Endometrium (tissue), 2 donors: Measurements from ENCODE around the gene PDE8B.

Source experiments
- FAIRE-seq: peaks from 2 replicates; lab custom pipeline; 2012; peaks lifted over from hg19 to GRCh38; lab: Jason Lieb, UNC
- donor health status: control.
- donor health status: control.

Gene PDE8B

GRCh38 chr5:77232574-77233358 lies 22.3 kb downstream of the PDE8B start:
- FAIRE-seq: no peak

GRCh38 chr5:77235846-77236721 lies 25.6 kb downstream of the PDE8B start:
- FAIRE-seq: no peak

- FAIRE-seq: no peak
Observed at GRCh38 chr5:77239126-77239741, 28.8 kb downstream of the PDE8B start.

GRCh38 chr5:77241444-77241843 lies 31.0 kb downstream of the PDE8B start:
- FAIRE-seq: no peak

- FAIRE-seq: no peak
Observed at GRCh38 chr5:77249475-77249874, 39.0 kb downstream of the PDE8B start.

- no peak for FAIRE-seq
Observed at GRCh38 chr5:77250021-77250420, 39.5 kb downstream of the PDE8B start.

GRCh38 chr5:77251921-77252320 lies 41.4 kb downstream of the PDE8B start:
- FAIRE-seq: no peak

GRCh38 chr5:77255617-77256016 lies 45.1 kb downstream of the PDE8B start:
- FAIRE-seq: no peak

GRCh38 chr5:77256406-77256805 lies 45.9 kb downstream of the PDE8B start:
- no peak for FAIRE-seq

GRCh38 chr5:77258652-77259051 lies 48.2 kb downstream of the PDE8B start:
- FAIRE-seq: no peak

GRCh38 chr5:77259476-77259875 lies 49.0 kb downstream of the PDE8B start:
- FAIRE-seq: no peak

GRCh38 chr5:77262697-77263096 lies 52.2 kb downstream of the PDE8B start:
- no peak for FAIRE-seq

- no peak for FAIRE-seq
Observed at GRCh38 chr5:77266291-77266690, 55.8 kb downstream of the PDE8B start.

- no peak for FAIRE-seq
Observed at GRCh38 chr5:77267496-77267895, 57.0 kb downstream of the PDE8B start.

GRCh38 chr5:77272206-77272605 lies 61.7 kb downstream of the PDE8B start:
- no peak for FAIRE-seq

- FAIRE-seq: no peak
Observed at GRCh38 chr5:77277759-77278158, 67.3 kb downstream of the PDE8B start.

- FAIRE-seq: no peak
Observed at GRCh38 chr5:77280036-77280435, 69.6 kb downstream of the PDE8B start.

GRCh38 chr5:77281969-77282336 lies 71.5 kb downstream of the PDE8B start:
- no peak for FAIRE-seq

- FAIRE-seq: no peak
Observed at GRCh38 chr5:77282337-77283027, 72.0 kb downstream of the PDE8B start.

GRCh38 chr5:77285251-77285841 lies 74.9 kb downstream of the PDE8B start:
- FAIRE-seq: no peak

GRCh38 chr5:77292026-77292757 lies 81.7 kb downstream of the PDE8B start:
- peak; percentile 97 for FAIRE-seq
